ENCODE measurements around the gene FBXL15.
"Not testable (repeated sequence)": the region's sequence is repeated elsewhere in the genome, so short reads cannot be mapped to it uniquely, and the experiment has no call there.

The FBXL15 gene

DNA sequence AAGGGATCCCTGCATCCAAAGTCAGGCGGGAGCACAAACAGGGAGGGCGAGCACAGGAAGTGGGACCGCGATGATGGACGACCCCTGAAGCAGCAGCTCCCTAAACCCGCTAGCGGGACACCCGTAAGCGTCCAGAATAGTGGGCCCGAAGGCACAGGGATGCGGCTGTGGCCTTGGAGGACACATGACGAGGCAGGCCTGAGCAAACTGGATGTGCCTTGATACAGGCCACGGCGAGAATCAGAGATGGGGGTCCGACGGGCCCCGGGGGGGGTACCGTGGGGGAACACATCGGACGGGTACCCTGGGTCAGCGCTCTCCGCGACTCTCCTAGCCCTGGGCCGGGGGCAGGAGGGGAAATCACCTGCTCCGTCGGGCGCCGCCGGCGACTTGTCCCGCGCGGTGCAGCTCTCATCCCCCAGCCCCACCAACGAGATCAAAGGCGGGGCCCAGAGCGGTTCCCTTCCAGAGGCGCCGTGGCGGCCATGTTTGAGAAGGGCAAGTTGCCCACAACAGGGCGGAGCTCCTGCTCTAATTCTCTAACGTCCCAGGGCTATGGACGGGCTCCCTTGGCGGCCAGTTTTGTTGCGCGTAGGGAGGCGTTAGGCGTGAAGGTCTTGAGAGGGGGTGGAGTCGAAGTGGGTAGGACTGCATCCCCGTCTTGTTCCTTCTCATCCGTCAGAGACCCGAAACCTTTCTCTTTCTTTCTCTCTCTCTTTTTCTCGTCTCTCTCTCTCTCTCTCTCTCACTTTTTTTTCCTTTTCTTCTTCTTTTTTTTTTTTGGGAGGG, 11.7 kb downstream of the FBXL15 start, which contains the start of gene CUEDC2:
Gene CUEDC2 (minus strand): TSS at position 413 of the 789 bp plus-strand sequence. CDS start 7,386 bp downstream, outside the sequence.
- DNase-seq = peak; percentile 89

DNA sequence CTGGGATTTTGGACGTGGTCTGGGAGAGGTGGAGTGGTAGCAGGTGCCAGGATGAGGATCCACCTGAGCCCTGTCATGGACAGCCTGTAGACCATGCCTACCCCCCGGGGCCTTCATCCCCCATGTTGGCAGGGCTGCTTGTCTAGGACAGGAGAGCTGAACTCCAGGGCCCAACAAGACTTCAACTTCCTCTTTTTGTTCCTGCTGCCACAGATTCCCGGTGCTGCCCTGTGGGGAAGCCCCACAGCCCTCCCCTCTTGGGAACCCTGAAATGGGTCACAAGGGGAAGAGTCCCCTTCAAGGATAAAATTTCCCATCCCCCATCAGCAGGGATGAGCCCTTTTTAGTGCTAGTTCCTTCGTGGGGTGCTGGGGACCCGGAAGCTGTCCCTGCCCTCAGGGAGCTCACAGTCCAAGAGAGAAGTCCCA, 13.0 kb downstream of the FBXL15 start:
- no peak for DNase-seq

DNA sequence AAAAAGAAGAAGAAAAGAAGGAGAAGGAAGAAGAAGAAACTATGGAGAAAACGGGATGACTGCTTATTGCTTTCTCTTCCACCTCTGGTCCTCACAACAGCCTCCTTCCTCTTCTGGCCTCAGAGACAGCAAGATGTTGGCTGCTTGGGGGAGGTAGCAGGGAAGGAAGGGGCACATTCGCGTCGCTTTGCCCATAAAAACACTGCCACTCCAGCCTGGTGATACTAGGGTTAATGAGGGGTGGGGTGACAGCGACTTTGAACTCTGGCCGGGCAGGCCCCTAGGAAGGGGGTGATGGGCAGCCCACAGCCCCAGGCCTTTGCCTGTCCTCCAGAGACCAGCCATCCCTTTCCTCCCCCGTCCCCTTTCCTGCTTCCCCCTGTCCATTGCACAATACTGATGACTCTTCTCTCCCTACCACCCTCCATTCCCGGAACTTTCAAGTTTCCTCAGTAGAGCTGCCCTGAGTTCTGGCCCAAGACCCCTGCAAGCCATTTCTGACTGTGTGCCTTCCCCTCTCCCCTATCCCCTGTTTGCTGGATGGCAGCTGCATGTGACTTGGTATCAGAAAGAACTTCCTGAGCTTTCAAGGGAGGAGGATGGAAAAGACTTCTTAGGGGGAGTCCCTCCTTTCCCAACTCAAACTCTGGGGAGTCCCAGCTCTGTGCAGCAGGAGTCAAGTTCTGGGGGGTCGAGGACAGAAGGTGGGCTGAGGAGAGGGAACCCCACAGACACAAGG, 13.9 kb downstream of the FBXL15 start:
- no peak for DNase-seq

DNA sequence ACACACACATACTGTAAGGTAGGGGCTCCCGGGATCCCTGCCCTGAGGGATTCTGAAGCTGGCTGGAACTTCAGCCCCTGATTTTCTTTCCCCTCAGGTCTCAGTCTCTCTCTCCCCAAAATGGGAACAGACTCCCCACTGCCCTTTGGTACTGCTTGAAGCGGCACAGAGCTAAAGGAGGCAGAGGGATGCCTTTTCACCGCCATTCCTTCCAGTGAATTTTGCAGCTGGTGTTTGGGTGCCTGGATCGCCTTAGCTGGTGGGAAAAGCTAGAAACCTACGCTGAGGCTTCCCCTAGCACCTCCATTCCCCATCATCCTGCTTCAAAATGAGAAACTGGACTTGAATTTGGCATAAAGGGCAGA, 14.5 kb downstream of the FBXL15 start:
- DNase-seq = no peak

DNA sequence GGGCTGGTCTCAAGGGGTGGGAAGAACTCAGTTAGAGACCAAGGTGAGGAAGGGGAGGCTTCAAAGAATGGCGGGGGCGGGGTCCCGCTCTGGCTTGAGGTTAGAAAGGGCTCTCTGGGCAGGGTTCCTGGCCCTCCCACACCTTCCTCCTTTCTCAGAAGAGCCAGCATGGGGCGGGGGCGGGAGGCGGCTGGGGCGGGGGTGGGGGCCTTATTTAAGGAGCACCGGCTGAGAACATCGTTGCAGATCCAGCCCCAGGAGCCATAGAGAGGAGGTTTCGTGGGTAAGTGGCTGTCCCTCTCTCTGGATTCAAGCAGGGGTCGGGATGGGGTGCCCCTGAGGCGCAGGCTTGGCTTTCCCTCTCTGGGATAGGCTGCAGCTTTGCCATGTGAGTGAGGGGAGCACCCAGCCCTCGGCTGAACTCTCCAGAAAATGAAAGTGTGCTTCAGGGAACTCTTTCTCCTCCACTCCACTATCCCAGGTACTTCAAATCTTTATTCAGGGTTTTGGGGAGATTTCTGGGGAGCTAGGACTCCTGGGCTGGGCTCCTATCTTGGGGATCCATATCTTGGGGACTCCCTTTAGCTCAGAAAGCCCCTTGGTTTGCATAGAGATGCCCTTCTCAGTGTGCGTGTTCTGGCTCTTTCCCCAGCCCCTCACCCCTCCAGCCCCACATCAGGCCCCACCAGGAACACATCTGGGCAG, 15.0 kb downstream of the FBXL15 start:
- no peak for DNase-seq

DNA sequence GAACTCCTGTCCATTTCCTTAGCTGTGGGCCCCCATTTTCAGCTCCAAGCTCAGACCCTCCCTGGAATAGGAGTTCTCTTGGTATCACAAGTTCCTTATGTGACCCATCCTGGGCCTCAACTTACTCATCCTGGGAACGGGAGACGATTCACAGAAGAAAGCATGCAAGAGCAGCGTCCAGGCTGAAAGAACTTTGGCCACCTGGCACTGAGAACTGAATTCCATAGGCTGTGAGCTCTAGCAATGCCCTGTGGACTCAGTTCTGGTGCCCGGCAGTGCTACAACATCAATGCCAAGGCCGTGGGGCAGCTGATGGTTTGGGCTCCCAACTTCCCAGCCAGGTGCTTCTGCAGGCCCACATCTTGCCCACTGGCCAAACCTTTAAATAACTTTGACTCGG, 15.7 kb downstream of the FBXL15 start:
- no peak for DNase-seq

DNA sequence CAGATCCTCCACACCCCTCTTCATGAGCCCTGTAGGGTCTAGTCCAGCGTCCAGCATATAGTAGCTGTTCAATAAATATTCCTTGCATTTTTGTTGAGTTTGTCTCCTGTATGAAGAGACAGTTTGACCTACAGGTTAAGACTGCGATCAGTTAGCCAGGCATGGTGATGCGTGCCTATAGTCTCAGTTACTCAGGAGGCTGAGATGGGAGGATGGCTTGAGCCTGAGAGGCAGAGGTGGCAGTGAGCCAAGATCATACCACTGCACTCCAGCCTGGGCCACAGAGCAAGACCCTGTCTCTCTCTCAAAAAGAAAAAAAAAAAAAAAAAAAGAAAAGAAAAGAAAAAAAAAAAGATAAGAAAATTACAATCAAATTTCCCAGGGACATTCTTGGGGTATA, 16.9 kb downstream of the FBXL15 start:
- DNase-seq = no peak

DNA sequence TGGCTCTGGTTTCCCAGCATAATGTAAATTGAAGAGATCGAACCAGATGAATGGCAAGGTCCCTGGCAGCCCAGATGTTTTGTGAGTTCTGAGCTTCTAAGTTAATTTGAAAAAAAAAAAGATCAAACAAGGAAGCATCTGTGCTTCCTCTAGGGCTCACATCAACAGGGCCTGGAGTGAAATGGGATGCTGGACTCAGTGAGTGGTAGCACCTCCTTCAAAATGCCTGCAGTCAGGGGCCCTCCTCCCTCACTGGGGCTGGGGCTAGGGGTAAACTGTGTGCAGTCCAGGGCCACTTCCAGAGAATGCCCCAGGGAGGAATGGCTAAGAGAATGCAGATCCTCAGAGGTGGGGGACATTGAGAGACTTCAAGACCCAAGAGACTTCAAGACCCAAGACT, 17.7 kb downstream of the FBXL15 start:
- no peak for DNase-seq

DNA sequence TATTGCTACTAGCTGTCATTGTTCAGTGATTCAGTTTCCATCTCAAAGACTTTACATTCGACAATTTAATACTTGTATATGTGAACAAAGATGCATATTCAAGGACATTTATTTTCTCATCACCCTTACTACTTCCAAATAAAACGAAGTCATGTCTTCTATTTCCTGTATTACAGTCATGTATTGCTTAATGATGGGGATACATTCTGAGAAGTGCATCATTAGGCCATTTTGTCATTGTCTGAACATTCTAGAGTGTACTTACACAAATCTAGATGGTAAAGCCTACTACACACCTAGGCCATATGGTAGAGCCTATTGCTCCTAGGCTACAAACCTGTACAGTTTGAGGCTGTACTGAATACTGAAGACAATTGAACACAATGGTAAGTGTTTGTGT, 24.2 kb downstream of the FBXL15 start:
- no peak for DNase-seq

DNA sequence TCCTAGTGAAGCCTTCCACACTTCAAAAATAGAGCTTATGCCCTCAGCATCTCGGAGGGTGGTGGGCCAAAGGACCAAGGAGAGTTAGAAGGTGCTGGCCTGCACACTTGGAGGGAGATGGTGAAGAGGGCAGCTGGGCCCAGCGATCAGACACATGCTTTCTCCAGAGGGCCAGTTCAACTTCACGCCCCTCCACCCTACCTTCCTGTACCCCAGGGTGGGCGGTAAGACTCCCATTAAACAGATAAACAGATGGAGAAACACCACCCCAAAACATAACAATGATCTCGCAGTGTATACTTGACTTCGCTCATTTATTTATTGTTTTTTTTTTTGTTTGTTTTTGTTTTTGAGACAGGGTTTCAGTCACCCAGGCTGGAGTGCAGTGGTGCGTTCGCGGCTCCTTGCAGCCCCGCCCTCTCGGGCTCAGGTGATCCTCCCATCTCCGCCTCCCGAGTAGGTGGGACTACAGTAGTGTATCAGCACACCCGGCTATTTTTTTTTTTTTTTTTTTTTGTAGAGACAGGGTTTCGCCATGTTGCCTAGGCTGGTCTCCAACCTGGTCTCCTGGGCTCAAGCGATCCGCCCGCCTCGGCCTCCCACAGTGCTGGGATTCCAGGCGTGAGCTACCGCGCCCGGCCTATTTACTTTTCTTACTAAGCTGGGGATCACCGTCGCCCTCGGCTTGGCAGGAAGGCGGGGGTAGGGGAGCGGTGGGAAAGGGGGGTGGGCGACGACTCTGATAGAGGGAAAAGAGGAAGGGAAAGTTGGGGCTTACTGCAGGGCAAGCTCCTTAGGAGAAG, 28.9 kb downstream of the FBXL15 start:
- DNase-seq = peak; percentile 35

DNA sequence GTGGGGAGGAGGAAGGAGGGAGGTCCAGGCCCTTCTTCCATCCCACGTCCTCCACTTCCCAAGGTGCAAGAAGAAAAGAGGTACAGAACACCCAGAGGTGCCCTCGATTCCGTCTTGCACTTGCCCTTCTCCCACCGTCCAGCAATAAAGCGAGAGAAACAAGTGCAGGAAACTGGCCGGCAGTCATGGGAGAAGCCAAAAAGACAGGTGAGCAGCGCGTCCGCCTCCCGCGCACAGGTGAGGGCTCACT, 29.4 kb downstream of the FBXL15 start:
- DNase-seq = no peak

DNA sequence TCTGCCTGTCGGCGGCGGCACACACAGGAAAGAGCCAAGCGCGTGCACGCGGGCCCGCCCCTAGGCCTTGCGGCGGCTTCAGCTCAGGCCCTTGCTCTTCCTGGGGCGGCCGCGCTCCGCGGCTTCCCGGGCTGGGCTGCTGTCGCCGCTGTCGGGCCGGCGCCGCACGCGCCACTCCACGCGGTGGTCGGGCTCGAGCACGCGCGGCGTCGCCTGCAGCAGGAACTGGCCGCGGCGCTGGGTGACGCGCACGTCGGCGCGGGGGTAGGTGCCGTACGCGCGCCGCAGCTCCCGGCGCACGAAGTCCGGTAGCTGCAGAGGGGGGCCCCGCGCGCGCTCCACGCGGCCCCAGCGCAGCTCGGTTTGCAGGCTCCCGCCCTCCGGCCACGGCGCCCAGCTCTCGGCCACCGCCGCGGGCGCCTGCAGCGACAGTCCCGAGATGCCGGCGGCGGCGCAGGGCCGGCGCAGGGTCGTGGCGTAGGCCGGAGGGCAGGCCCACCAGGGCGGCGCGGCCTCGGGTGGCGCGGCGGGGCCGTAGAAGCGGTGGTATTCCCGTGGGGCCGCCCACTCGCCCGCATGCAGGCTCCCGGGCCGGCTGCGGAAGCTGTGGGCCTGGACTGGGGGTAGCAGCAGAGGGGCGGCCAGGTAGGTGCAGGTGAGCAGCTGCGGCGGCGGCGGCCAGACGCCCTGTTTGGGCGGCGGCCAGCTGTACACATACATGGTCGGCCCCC, 29.9 kb downstream of the FBXL15 start:
- DNase-seq = peak; percentile 58

DNA sequence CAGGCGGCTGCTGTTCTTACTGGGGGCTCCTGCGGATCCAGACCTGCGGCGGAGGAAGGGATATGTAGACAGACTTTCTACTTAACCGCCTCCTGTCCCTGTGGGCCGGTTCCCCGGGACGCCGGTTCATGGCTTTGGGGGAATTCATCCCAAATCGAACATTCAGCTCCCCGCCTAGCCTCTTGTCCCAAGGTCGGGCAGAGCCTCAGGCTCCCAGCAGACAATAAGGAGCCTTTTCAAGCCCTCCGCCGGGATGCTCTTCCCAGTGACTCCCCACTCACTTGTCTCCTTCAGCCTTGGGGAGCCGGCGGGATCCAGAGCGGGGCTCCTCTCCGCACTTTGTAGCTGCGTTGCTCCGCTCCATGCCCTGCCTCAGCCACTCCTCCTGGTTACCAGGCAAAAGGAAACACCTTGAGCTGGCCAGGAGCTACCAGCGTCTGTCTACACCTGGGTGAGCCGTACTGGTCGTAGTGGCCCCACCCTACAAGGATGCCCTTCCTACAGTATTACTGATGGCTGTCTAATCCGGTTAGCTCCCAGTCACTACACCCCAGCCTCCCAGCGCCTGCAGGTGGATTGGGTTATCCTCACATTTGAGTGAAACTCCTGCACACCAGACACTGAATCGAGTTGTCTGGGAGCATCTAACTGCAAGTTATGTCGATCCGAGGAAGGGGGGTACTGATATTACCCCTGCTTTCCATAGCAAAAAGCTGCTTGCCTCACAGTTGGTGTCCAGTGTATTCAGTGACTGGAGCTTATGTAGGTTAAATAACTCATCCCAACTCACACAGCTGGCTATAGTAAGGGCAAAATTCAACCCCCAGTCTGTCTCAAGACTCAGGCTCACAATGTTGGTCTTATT, 30.7 kb downstream of the FBXL15 start, which contains the start of gene C10orf95:
Gene C10orf95 (minus strand): TSS at position 439 of the 865 bp plus-strand sequence. CDS start 450 bp downstream, outside the sequence.
- DNase-seq = peak; percentile 2

DNA sequence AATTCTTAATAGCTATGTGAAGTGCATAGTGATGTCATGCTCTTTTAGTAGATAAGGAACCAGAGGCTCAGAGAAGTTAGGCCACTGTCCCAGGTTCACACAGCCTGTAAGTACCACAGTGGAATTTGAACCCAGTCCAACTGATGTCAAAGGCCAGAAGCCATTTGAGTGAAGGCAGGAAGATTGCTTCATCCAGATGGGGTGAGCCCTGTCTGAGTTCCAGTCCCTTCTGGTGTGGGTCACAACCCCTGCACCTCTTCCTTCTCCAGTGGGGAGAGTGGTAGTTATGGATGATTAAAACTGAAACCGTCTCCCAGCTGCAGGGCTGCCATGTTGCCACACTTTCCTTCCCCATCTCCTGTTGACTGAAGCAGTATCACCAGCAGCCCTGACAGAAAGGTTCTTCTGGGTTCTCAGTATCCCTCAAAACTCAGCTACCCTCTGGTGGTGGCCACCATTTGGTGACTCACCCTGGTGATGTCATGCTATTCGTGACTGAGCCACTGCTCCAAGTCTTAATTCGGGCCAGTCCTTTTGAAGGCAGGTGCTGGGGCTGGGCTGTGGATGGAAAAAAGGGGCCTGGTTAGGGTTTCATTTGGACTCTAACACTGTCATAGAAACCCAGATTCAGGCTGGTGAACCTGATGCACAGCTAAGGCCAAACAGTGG, 32.2 kb downstream of the FBXL15 start:
- DNase-seq = no peak

DNA sequence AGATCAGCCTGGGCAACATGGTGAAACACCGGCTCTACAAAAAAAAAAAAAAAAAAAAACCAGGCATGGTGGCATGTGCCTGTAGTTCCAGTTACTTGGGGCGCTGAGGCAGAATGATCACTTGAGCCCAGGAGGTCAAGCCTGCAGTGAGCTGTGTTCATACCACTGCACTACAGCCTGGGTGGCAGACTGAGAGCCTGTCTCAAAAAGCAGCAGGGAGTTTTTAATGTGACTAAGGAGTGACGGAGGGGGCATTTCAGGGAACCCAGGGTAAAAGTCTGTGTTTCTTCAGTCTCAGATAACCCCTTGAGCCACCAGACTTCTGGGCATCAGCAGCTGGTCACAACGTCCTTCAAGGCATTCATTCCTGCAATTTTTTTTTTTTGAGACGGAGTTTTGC, 32.9 kb downstream of the FBXL15 start:
- no peak for DNase-seq

DNA sequence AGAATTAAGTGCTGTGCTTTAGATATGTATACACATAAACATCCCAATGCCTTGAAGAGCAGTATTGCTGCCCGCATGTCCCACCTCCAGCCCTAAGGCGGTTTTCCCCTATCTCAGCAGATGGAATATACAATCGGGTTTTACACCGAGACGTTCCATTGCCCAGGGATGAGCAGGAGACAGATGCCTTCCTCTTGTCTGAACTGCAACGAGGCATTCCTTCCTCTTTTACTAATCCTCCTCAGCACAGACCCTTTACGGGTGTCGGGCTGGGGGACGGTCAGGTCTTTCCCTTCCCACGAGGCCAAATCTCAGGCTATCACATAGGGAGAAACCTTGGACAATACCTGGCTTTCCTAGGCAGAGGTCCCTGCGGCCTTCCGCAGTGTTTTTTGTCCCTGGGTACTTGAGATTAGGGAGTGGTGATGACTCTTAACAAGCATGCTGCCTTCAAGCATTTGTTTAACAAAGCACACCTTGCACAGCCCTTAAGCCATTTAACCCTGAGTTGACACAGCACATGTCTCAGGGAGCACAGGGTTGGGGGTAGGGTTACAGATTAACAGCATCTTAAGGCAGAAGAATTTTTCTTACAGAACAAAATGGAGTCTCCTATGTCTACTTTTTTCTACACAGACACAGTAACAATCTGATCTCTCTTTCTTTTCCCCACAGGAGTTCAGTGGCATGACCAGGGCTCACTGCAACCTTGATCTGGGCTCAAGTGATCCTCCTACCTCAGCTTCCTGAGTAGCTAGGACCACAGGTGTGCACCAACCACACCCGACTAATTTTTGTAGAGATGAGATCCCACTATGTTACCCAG, 34.2 kb downstream of the FBXL15 start:
- not testable (repeated sequence) for DNase-seq

DNA sequence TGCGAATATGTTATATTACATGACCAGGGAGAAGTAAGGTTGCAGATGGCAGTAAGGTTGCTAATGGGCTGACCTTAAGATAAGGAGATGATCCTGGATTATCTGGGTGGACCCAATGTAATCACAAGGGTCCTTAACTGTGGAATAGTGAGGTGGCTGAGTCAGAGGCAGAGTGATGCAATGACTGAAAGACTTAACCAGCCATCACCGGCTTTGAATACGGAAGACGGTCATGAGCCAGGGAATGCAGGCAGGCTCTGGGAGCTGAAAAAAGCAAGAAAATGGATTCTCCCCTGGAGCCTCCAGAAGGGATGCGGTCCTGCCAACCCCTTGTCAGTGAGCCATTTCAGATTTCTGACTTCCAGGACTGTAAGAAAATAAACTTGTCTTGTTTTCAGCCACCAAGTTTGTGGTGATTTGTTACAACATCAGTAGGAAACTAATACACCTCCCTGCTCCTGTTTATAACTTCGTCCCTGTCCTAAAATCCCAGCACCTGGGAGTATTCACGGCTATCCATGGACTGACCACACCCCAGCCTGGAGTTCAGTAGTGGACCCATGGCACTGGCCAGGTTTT, 35.3 kb downstream of the FBXL15 start:
- no peak for DNase-seq

DNA sequence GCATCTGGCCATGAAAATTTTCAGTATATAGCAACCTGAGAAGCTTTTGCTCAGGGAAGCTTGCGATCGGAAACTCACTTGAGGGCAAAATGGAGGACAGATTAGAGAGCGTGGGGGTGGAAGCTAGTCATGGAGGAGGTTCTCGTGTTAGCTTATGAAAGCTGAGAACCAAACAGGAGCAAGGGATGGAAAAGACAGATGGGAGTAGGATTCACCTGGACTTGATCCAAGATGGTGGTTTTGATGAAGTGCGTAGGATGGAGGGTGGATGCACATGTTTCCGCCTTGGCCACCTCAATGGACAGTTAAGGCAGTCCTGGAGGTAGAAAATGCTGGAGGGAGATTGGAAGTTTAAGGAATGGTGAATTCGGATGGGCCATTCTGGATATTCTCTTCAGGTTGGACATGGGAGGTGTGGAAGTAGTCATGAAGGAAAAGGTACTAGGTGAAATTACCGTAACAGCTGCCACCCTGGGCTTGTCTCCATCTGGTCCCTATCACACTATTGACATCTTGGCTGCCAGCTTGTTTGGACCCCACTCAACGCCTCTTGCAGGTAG, 37.0 kb downstream of the FBXL15 start:
- no peak for DNase-seq

DNA sequence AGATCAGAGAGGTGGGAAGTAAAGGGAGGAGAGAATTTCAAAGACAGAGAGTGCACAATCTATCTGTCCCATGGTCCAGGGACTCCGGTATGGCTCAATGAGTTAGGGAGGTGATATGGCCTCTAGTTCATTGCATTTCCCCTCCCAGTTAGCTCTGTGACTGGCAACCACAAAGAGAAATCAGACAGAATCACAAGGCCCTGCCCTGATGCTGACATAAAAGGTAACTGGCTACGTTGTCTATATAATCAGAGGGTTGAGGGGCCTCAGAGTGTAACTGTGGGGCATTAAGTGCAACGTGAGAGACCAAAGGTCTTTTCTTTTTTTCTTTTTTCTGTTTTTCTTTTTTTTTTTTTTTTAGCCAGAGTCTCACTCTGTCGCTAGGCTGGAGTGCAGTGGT, 38.0 kb downstream of the FBXL15 start:
- no peak for DNase-seq

All from NCI-H748 treated with DMSO at 0.1 percent for 48 hours (cell line).